OCI-LY7 (cell line): Measurements from ENCODE around the gene JOSD1. TPM values are rescaled to one million over a fixed set of nuclear protein-coding genes. Genes with fewer than 3 reads are reported as not detected.
A peak's percentile ranks its signal among the peaks of the same experiment; 100 is the strongest.

Source experiments
- BruUV-seq: library from RNA; stranded (reverse); fragments of 400-500 nt; replicated peaks from 2 replicates; lab custom pipeline; 2021; lab: Mats Ljungman, UMichigan
- CTCF ChIA-PET: fragments of 300-600 bp; sonication (Branson Sonifier 250); formaldehyde crosslinking; loops from one replicate; lab custom pipeline; 2022; ENCODE audit warnings: antibody characterized with exemption; ENCODE audit not compliant: unreplicated experiment; lab: Charles Lee
- POLR2A ChIA-PET: fragments of 300-600 bp; sonication (Branson Sonifier 250); formaldehyde crosslinking; loops from one replicate; lab custom pipeline; 2022; ENCODE audit warnings: antibody characterized with exemption; lab: Charles Lee
- DNase-seq: peaks from one replicate; pipeline ENCODE4 v3.0.0-alpha.2; 2015; ENCODE audit warnings: low spot score
- H2AFZ ChIP-seq: fragments of 200-600 bp; sonication (generic), shearing (Covaris generic); 2 replicates; pipeline ENCODE4 v1.6.1; 2014; ENCODE audit warnings: mild to moderate bottlenecking, antibody characterized with exemption, low read length, moderate library complexity
- H3K27ac ChIP-seq: fragments of 200-600 bp; sonication (generic); 2 replicates; pipeline ENCODE4 v1.5.1; 2014; ENCODE audit warnings: mixed run types, low read depth, mild to moderate bottlenecking, moderate library complexity, low read length, inconsistent platforms; ENCODE audit not compliant: poor library complexity, severe bottlenecking
- H3K36me3 ChIP-seq: fragments of 200-600 bp; sonication (generic); 2 replicates; pipeline ENCODE4 v1.6.1; 2014; ENCODE audit warnings: mild to moderate bottlenecking, antibody characterized with exemption, low read length, moderate library complexity, mixed read lengths; ENCODE audit not compliant: insufficient read depth
- H3K4me1 ChIP-seq: fragments of 200-600 bp; sonication (generic); 2 replicates; pipeline ENCODE4 v1.5.1; 2014; ENCODE audit warnings: mild to moderate bottlenecking, low read length; ENCODE audit not compliant: insufficient read depth, poor library complexity, severe bottlenecking
- H3K4me2 ChIP-seq: fragments of 200-600 bp; sonication (generic); 2 replicates; pipeline ENCODE4 v1.6.1; 2014; ENCODE audit warnings: mild to moderate bottlenecking, low read length
- H3K4me3 ChIP-seq: fragments of 200-600 bp; sonication (generic); 2 replicates; pipeline ENCODE4 v1.5.1; 2014; ENCODE audit warnings: mild to moderate bottlenecking, low read depth, low read length; ENCODE audit not compliant: poor library complexity, severe bottlenecking
- H3K79me2 ChIP-seq: fragments of 200-600 bp; sonication (generic); 2 replicates; pipeline ENCODE4 v1.6.1; 2016; ENCODE audit warnings: low read depth, mild to moderate bottlenecking, low read length, moderate library complexity, mixed read lengths; ENCODE audit not compliant: insufficient read depth
- H3K9me2 ChIP-seq: fragments of 200-600 bp; sonication (generic); 2 replicates; pipeline ENCODE4 v1.6.1; 2016; ENCODE audit warnings: mild to moderate bottlenecking, low read length, mixed read lengths; ENCODE audit not compliant: insufficient read depth
- H3K9me3 ChIP-seq: fragments of 200-600 bp; sonication (generic); 2 replicates; pipeline ENCODE4 v1.6.1; 2014; ENCODE audit warnings: mild to moderate bottlenecking, mixed run types, low read length, mixed read lengths
- H4K20me1 ChIP-seq: fragments of 200-600 bp; sonication (generic); 2 replicates; pipeline ENCODE4 v1.6.1; 2014; ENCODE audit warnings: mild to moderate bottlenecking, antibody characterized with exemption, low read length, moderate library complexity, mixed read lengths; ENCODE audit not compliant: insufficient read depth
- CTCF ChIP-seq: fragments of 200-600 bp; sonication (generic); conservative IDR thresholded peaks from 2 replicates; pipeline ENCODE4 v1.5.1; 2014; ENCODE audit warnings: mild to moderate bottlenecking, antibody characterized with exemption, low read length, moderate library complexity, mixed read lengths
- EZH2phosphoT487 ChIP-seq: fragments of 200-600 bp; sonication (generic); IDR thresholded peaks from 2 replicates; pipeline ENCODE4 v1.6.1; 2018; ENCODE audit warnings: low read depth, borderline replicate concordance, mild to moderate bottlenecking, mixed run types, antibody characterized with exemption, low read length, moderate library complexity, mixed read lengths
- intact Hi-C: fragments of 100-400 bp; cut with micrococcal nuclease; formaldehyde crosslinking; loops from one replicate; pipeline ENCODE4 v1.10.0; 2022; ENCODE audit not compliant: unreplicated experiment
- total RNA-seq, 2 experiments: library from RNA; depleted of rRNA in 1 of 2; stranded (reverse); fragments of >200 nt in 1 of 2; shearing (Covaris generic) in 1 of 2; gene quantifications; 2 replicates each; pipeline ENCODE4 v1.2.3, GENCODE V29; 2014 to 2022

Gene JOSD1
- total RNA-seq, 2 experiments from 2014 or later: 50.4 to 56.3 TPM

GRCh38 chr22:38744981-38745380 lies 44.2 kb upstream of the JOSD1 start:
- H3K4me3 ChIP-seq: no peak overlapping the region
- no peaks in the 10 kb centered on the region for H3K79me2 ChIP-seq
- no TSS peak for BruUV-seq
- TF ChIP-seq EZH2phosphoT487 (no peak), CTCF (no peak)
- ChIA-PET CTCF (interaction anchor here (0.6 kb wide), 1 partner anchor 175 kb away, joined by 3 read pairs; no protein-coding TSS in a partner anchor), POLR2A (interaction anchor here (0.5 kb wide), 1 partner anchor 12 kb away, joined by 3 read pairs; no protein-coding TSS in a partner anchor)
- no peaks in the 10 kb centered on the region for H3K9me2 ChIP-seq
- H4K20me1 ChIP-seq: no peaks in the 10 kb centered on the region
- no peak overlapping the region for H3K27ac ChIP-seq
- H3K9me3 ChIP-seq: no peaks in the 10 kb centered on the region
- intact Hi-C loops: no loop called here
- peaks cover 95% of the 10 kb centered on the region for H3K36me3 ChIP-seq
- no peak overlapping the region for H2AFZ ChIP-seq
- no peak for DNase-seq
- H3K4me1 ChIP-seq: no peaks in the 10 kb centered on the region
- H3K4me2 ChIP-seq: no peak overlapping the region

GRCh38 chr22:38742176-38742942 lies 41.6 kb upstream of the JOSD1 start:
- no peak overlapping the region for H3K4me3 ChIP-seq
- TSS peak; percentile 53 for BruUV-seq
- POLR2A ChIA-PET: no interaction called here
- no peak for DNase-seq
- no peak for TF ChIP-seq EZH2phosphoT487
- no peak for TF ChIP-seq CTCF
- no peak overlapping the region for H3K27ac ChIP-seq
- no peaks in the 10 kb centered on the region for H3K9me2 ChIP-seq
- CTCF ChIA-PET: interaction anchor here (0.9 kb wide), 1 partner anchor 28 kb away, joined by 3 read pairs; no protein-coding TSS in a partner anchor
- no peak overlapping the region for H3K4me2 ChIP-seq
- no peaks in the 10 kb centered on the region for H3K9me3 ChIP-seq
- intact Hi-C loops: no loop called here
- H3K79me2 ChIP-seq: no peaks in the 10 kb centered on the region
- H2AFZ ChIP-seq: no peak overlapping the region
- peaks cover 97% of the 10 kb centered on the region for H3K36me3 ChIP-seq
- H3K4me1 ChIP-seq: no peaks in the 10 kb centered on the region
- H4K20me1 ChIP-seq: no peaks in the 10 kb centered on the region

- ChIA-PET POLR2A (no interaction called here), CTCF (no interaction called here)
- no peaks in the 10 kb centered on the region for H3K9me3 ChIP-seq
- TF ChIP-seq CTCF (no peak), EZH2phosphoT487 (no peak)
- DNase-seq: no peak
- no peak overlapping the region for H3K4me3 ChIP-seq
- no peaks in the 10 kb centered on the region for H3K79me2 ChIP-seq
- H2AFZ ChIP-seq: no peak overlapping the region
- H3K36me3 ChIP-seq: peaks cover 99% of the 10 kb centered on the region
- intact Hi-C loops: no loop called here
- no peaks in the 10 kb centered on the region for H4K20me1 ChIP-seq
- H3K9me2 ChIP-seq: no peaks in the 10 kb centered on the region
- no peak overlapping the region for H3K4me2 ChIP-seq
- H3K27ac ChIP-seq: no peak overlapping the region
- H3K4me1 ChIP-seq: no peaks in the 10 kb centered on the region
- BruUV-seq: no TSS peak
These were observed 40.8 kb upstream of the JOSD1 start for GRCh38 chr22:38741576-38741975.
